Neuronal stem cell (in vitro differentiated cells): Measurements from ENCODE around the gene PRKAB2.
"Not testable (repeated sequence)": the region's sequence is repeated elsewhere in the genome, so short reads cannot be mapped to it uniquely, and the experiment has no call there.

ENCODE experiments used
- DNase-seq: peaks from one replicate; pipeline ENCODE4 v3.0.0-alpha.2; 2013; ENCODE audit warnings: low spot score
- H2AFZ ChIP-seq: one replicate; pipeline ENCODE4 v1.6.1; 2013; ENCODE audit warnings: mild to moderate bottlenecking, low read length, inconsistent platforms
- H2AK5ac ChIP-seq: 2 replicates; pipeline ENCODE4 v1.6.1; 2013; ENCODE audit warnings: low read depth, mild to moderate bottlenecking, inconsistent platforms, low read length, moderate library complexity, mixed read lengths
- H2BK120ac ChIP-seq: 2 replicates; pipeline ENCODE4 v1.6.1; 2013; ENCODE audit warnings: low read depth, mild to moderate bottlenecking, inconsistent platforms, low read length, moderate library complexity, mixed read lengths
- H2BK12ac ChIP-seq: one replicate; pipeline ENCODE4 v1.6.1; 2013; ENCODE audit warnings: low read length, inconsistent platforms
- H2BK15ac ChIP-seq: 2 replicates; pipeline ENCODE4 v1.6.1; 2013; ENCODE audit warnings: mild to moderate bottlenecking, low read length, inconsistent platforms, mixed read lengths
- H2BK5ac ChIP-seq: one replicate; pipeline ENCODE4 v1.6.1; 2013; ENCODE audit warnings: inconsistent platforms, mild to moderate bottlenecking, low read length, moderate library complexity
- H3K14ac ChIP-seq: one replicate; pipeline ENCODE4 v1.6.1; 2013; ENCODE audit warnings: low read length, inconsistent platforms
- H3K18ac ChIP-seq: 2 replicates; pipeline ENCODE4 v1.6.1; 2013; ENCODE audit warnings: low read length, inconsistent platforms
- H3K23ac ChIP-seq: 2 replicates; pipeline ENCODE4 v1.6.1; 2013; ENCODE audit warnings: low read depth, mild to moderate bottlenecking, mixed read lengths, low read length, inconsistent platforms; ENCODE audit not compliant: poor library complexity
- H3K27ac ChIP-seq: replicated peaks from 3 replicates; pipeline ENCODE4 v1.5.1; 2013; ENCODE audit warnings: low read length, inconsistent platforms
- H3K27me3 ChIP-seq, 3 experiments: 2 replicates each; pipeline ENCODE4 v1.6.1; 2013; ENCODE audit warnings: low read length in 3 of 3, mild to moderate bottlenecking in 2 of 3, inconsistent platforms in 1 of 3, low read depth in 1 of 3, mixed read lengths in 1 of 3, moderate library complexity in 1 of 3; ENCODE audit not compliant: control insufficient read depth in 3 of 3, insufficient read depth in 3 of 3
- H3K36me3 ChIP-seq, 2 donors: replicated peaks in 1 of 2; 2 replicates each; pipeline ENCODE4 v1.6.1; 2013; ENCODE audit warnings: low read length in 2 of 2; ENCODE audit not compliant: control insufficient read depth in 2 of 2, insufficient read depth in 2 of 2
- H3K4ac ChIP-seq: 2 replicates; pipeline ENCODE4 v1.6.1; 2013; ENCODE audit warnings: inconsistent platforms, mild to moderate bottlenecking, low read length, moderate library complexity
- H3K4me1 ChIP-seq, 2 donors: 1 replicate in 1 of 2; 2 replicates in 1 of 2; pipeline ENCODE4 v1.6.1; 2013; ENCODE audit warnings: low read length in 2 of 2, low read depth in 1 of 2; ENCODE audit not compliant: control insufficient read depth in 2 of 2, insufficient read depth in 1 of 2
- H3K4me2 ChIP-seq: one replicate; pipeline ENCODE4 v1.6.1; 2013; ENCODE audit warnings: mild to moderate bottlenecking, low read length, inconsistent platforms; ENCODE audit not compliant: insufficient read depth, poor library complexity, severe bottlenecking
- H3K4me3 ChIP-seq, 2 donors: 2 replicates each; pipeline ENCODE4 v1.5.1; 2013; ENCODE audit warnings: low read length in 2 of 2, mild to moderate bottlenecking in 2 of 2, inconsistent platforms in 1 of 2, moderate library complexity in 1 of 2
- H3K79me1 ChIP-seq: one replicate; pipeline ENCODE4 v1.6.1; 2013; ENCODE audit warnings: low read depth, mild to moderate bottlenecking, inconsistent platforms, low read length, moderate library complexity
- H3K9ac ChIP-seq: one replicate; pipeline ENCODE4 v1.6.1; 2013; ENCODE audit warnings: mild to moderate bottlenecking, low read depth, low read length, inconsistent platforms; ENCODE audit not compliant: poor library complexity
- H3K9me3 ChIP-seq, 2 donors: replicated peaks in 1 of 2; 2 replicates each; pipeline versions ENCODE3 to v1.6.1; 2013; ENCODE audit warnings: low read length in 2 of 2, mild to moderate bottlenecking in 2 of 2, inconsistent platforms in 1 of 2, low read depth in 1 of 2, mixed read lengths in 1 of 2, moderate library complexity in 1 of 2; ENCODE audit not compliant: control insufficient read depth in 2 of 2, insufficient read depth in 1 of 2
- H4K8ac ChIP-seq: one replicate; pipeline ENCODE4 v1.6.1; 2013; ENCODE audit warnings: low read depth, mild to moderate bottlenecking, inconsistent platforms, low read length, moderate library complexity
- H4K91ac ChIP-seq: one replicate; pipeline ENCODE4 v1.6.1; 2013; ENCODE audit warnings: low read length, low read depth, mild to moderate bottlenecking, inconsistent platforms; ENCODE audit not compliant: poor library complexity
- WGBS, 2 donors: extraction: QIAGEN DNeasy Blood & Tissue Kit; methylation state at CpG; one replicate each; pipeline ENCODE4 v1.1.7; 2013; ENCODE audit warnings: missing lambda C conversion rate in 2 of 2, mixed read lengths in 1 of 2; ENCODE audit not compliant: insufficient read length in 2 of 2, insufficient replicate concordance in 1 of 2; ENCODE audit errors: extremely low coverage in 2 of 2; 5-methylcytosine and 5-hydroxymethylcytosine counted together

PRKAB2 gene

GRCh38 chr1:147162093-147162492 is 10.2 kb downstream of the PRKAB2 start:
- Histone ChIP-seq H3K79me1 (no peaks in the 10 kb centered on the region), H3K4ac (no peak overlapping the region), H3K14ac (no peak overlapping the region), H3K4me2 (no peak overlapping the region), H2AK5ac (no peak overlapping the region), H3K9ac (no peak overlapping the region), H3K27ac (no peak overlapping the region), H3K9me3 (no peaks in the 10 kb centered on the region), H2BK15ac (no peak overlapping the region), H3K18ac (no peak overlapping the region), H3K4me3 (no peak overlapping the region), H2BK120ac (no peak overlapping the region), H4K91ac (no peak overlapping the region), H3K27me3 (no peaks in the 10 kb centered on the region), H2AFZ (no peak overlapping the region), H4K8ac (no peak overlapping the region), H2BK12ac (no peak overlapping the region), H3K23ac (no peak overlapping the region), H3K36me3 (peaks cover 9 to 93% of the 10 kb centered on the region in 2 donors), H2BK5ac (no peak overlapping the region), H3K4me1 (no peaks in the 10 kb centered on the region)
- DNase-seq: no peak

- DNase-seq: not testable (repeated sequence)
- H3K36me3 ChIP-seq: peaks cover 6 to 66% of the 10 kb centered on the region in 2 donors
Observed at GRCh38 chr1:147157116-147157515, 15.2 kb downstream of the PRKAB2 start.

GRCh38 chr1:147156642-147157041 is 15.6 kb downstream of the PRKAB2 start:
- Histone ChIP-seq H3K18ac (no peak overlapping the region), H3K23ac (no peak overlapping the region), H3K9ac (no peak overlapping the region), H3K4me2 (no peak overlapping the region), H3K27ac (no peak overlapping the region), H2AK5ac (no peak overlapping the region), H3K4me1 (peaks cover 0 to 2% of the 10 kb centered on the region in 2 donors), H3K36me3 (peaks cover 6 to 61% of the 10 kb centered on the region in 2 donors), H2BK120ac (no peak overlapping the region), H3K79me1 (no peaks in the 10 kb centered on the region), H3K14ac (no peak overlapping the region), H4K91ac (no peak overlapping the region), H3K4ac (no peak overlapping the region), H3K9me3 (no peaks in the 10 kb centered on the region), H2AFZ (no peak overlapping the region), H3K27me3 (peaks cover 0 to 10% (median 0%) of the 10 kb centered on the region in 3 experiments), H4K8ac (no peak overlapping the region), H2BK5ac (no peak overlapping the region), H2BK15ac (no peak overlapping the region), H3K4me3 (no peak overlapping the region), H2BK12ac (no peak overlapping the region)
- WGBS, 2 donors: no CpG with 5 or more reads among the region's 3 CpGs
- no peak for DNase-seq

More at GRCh38 chr1:147157116-147157515, 15.2 kb downstream of the PRKAB2 start:
- H3K4me3 ChIP-seq, H3K14ac ChIP-seq, H2BK12ac ChIP-seq, H4K91ac ChIP-seq, H3K9ac ChIP-seq, H3K4me2 ChIP-seq, H2AK5ac ChIP-seq, H3K9me3 ChIP-seq, H3K4me1 ChIP-seq, H3K79me1 ChIP-seq, H2BK5ac ChIP-seq, H3K27me3 ChIP-seq, H3K4ac ChIP-seq, H4K8ac ChIP-seq, H3K18ac ChIP-seq, H3K27ac ChIP-seq, H3K23ac ChIP-seq, H2BK15ac ChIP-seq, H2AFZ ChIP-seq, H2BK120ac ChIP-seq: not testable (repeated sequence)
- WGBS, 2 donors: no CpG with 5 or more reads among the region's 2 CpGs

GRCh38 chr1:147152772-147153171 is 19.5 kb downstream of the PRKAB2 start:
- no peak overlapping the region for H3K9ac ChIP-seq
- WGBS, 2 donors: no CpG with 5 or more reads among the region's 3 CpGs
- no peak overlapping the region for H2BK15ac ChIP-seq
- peaks cover 0 to 2% of the 10 kb centered on the region in 2 donors for H3K4me1 ChIP-seq
- no peak overlapping the region for H3K4me2 ChIP-seq
- no peak overlapping the region for H4K91ac ChIP-seq
- no peak overlapping the region for H3K23ac ChIP-seq
- no peaks in the 10 kb centered on the region for H3K79me1 ChIP-seq
- no peak overlapping the region for H2AFZ ChIP-seq
- H3K4ac ChIP-seq: no peak overlapping the region
- no peak overlapping the region for H4K8ac ChIP-seq
- DNase-seq: no peak
- H2BK5ac ChIP-seq: no peak overlapping the region
- peaks cover 0 to 18% (median 0%) of the 10 kb centered on the region in 3 experiments for H3K27me3 ChIP-seq
- peaks cover 0 to 22% of the 10 kb centered on the region in 2 donors for H3K36me3 ChIP-seq
- no peak overlapping the region for H3K14ac ChIP-seq
- H3K4me3 ChIP-seq: no peak overlapping the region
- H2BK12ac ChIP-seq: no peak overlapping the region
- no peak overlapping the region for H3K27ac ChIP-seq
- no peak overlapping the region for H2AK5ac ChIP-seq
- H3K9me3 ChIP-seq: peaks cover 0 to 4% of the 10 kb centered on the region in 2 donors
- H2BK120ac ChIP-seq: no peak overlapping the region
- H3K18ac ChIP-seq: no peak overlapping the region
